Measurements from ENCODE around the gene BMP4. TPM values are rescaled to one million over a fixed set of nuclear protein-coding genes. Genes with fewer than 3 reads are reported as not detected.
"Not testable (repeated sequence)": the region's sequence is repeated elsewhere in the genome, so short reads cannot be mapped to it uniquely, and the experiment has no call there.

The BMP4 gene
- total RNA-seq (2014; rRNA removed; shearing (Covaris generic)) = 45.1 and 71.5 TPM in 2 replicates

- DNase-seq (ENCODE audit: low read depth) = peak; percentile 88
Observed at GRCh38 chr14:53956427-53957201, at the start of gene BMP4. Gene BMP4, minus strand, starts transcription at chr14:53956825. Its CDS starts 4,603 bp downstream, at chr14:53952222.

GRCh38 chr14:54003064-54003463 is 46.4 kb upstream of the BMP4 start:
- DNase-seq (ENCODE audit: low read depth) = peak; percentile 27

GRCh38 chr14:54002653-54003052 is 46.0 kb upstream of the BMP4 start:
- DNase-seq (ENCODE audit: low read depth) = peak; percentile 41

GRCh38 chr14:54001189-54001878 is 44.7 kb upstream of the BMP4 start:
- peak; percentile 45 for DNase-seq (ENCODE audit: low read depth)

GRCh38 chr14:54000341-54000811 is 43.8 kb upstream of the BMP4 start:
- DNase-seq (ENCODE audit: low read depth) = peak; percentile 89

- DNase-seq (ENCODE audit: low read depth) = peak; percentile 89
Observed at GRCh38 chr14:53999061-53999488, 42.5 kb upstream of the BMP4 start.

- DNase-seq (ENCODE audit: low read depth) = no peak
Observed at GRCh38 chr14:53996041-53996440, 39.4 kb upstream of the BMP4 start.

- no peak for DNase-seq (ENCODE audit: low read depth)
Observed at GRCh38 chr14:53993920-53994607, 37.4 kb upstream of the BMP4 start.

GRCh38 chr14:53990978-53991377 is 34.4 kb upstream of the BMP4 start:
- DNase-seq (ENCODE audit: low read depth) = no peak

GRCh38 chr14:53986718-53987117 is 30.1 kb upstream of the BMP4 start:
- not testable (repeated sequence) for DNase-seq (ENCODE audit: low read depth)

GRCh38 chr14:53984958-53985357 is 28.3 kb upstream of the BMP4 start:
- DNase-seq (ENCODE audit: low read depth) = not testable (repeated sequence)

- no peak for DNase-seq (ENCODE audit: low read depth)
Observed at GRCh38 chr14:53983112-53983511, 26.5 kb upstream of the BMP4 start.

GRCh38 chr14:53982546-53982945 is 25.9 kb upstream of the BMP4 start:
- DNase-seq (ENCODE audit: low read depth) = no peak

- peak; percentile 97 for DNase-seq (ENCODE audit: low read depth)
Observed at GRCh38 chr14:53979747-53980642, 23.4 kb upstream of the BMP4 start.

GRCh38 chr14:53979113-53979681 is 22.6 kb upstream of the BMP4 start:
- peak; percentile 95 for DNase-seq (ENCODE audit: low read depth)

GRCh38 chr14:53978194-53978593 is 21.6 kb upstream of the BMP4 start:
- no peak for DNase-seq (ENCODE audit: low read depth)

- no peak for DNase-seq (ENCODE audit: low read depth)
Observed at GRCh38 chr14:53975444-53975843, 18.8 kb upstream of the BMP4 start.

- peak; percentile 59 for DNase-seq (ENCODE audit: low read depth)
Observed at GRCh38 chr14:53971521-53971920, 14.9 kb upstream of the BMP4 start.

- no peak for DNase-seq (ENCODE audit: low read depth)
Observed at GRCh38 chr14:53969326-53969725, 12.7 kb upstream of the BMP4 start.

- no peak for DNase-seq (ENCODE audit: low read depth)
Observed at GRCh38 chr14:53968726-53969125, 12.1 kb upstream of the BMP4 start.

- DNase-seq (ENCODE audit: low read depth) = peak; percentile 25
Observed at GRCh38 chr14:53967606-53968005, 11.0 kb upstream of the BMP4 start.
